Dendritic cell treated with granulocyte-macrophage colony-stimulating factor and Interleukin-4, amounts not matched to agents 40 ng/mL and 50 ng/mL, for 4 days (primary cell): ENCODE results near the gene ACAP2.

Experiments used
- H3K27ac Mint-ChIP-seq: one replicate; pipeline ENCODE4 v1.8.0; 2022; ENCODE audit warnings: mild to moderate bottlenecking, mixed read lengths
- H3K27me3 Mint-ChIP-seq: one replicate; pipeline ENCODE4 v1.8.0; 2022; ENCODE audit warnings: mild to moderate bottlenecking, mixed read lengths
- H3K36me3 Mint-ChIP-seq: one replicate; pipeline ENCODE4 v1.8.0; 2022; ENCODE audit warnings: low read depth, mixed read lengths
- H3K4me1 Mint-ChIP-seq: one replicate; pipeline ENCODE4 v1.8.0; 2022; ENCODE audit warnings: low read depth, mixed read lengths
- H3K4me3 Mint-ChIP-seq: one replicate; pipeline ENCODE4 v1.8.0; 2022; ENCODE audit warnings: mild to moderate bottlenecking, moderate library complexity, mixed read lengths
- H3K9me3 Mint-ChIP-seq: one replicate; pipeline ENCODE4 v1.8.0; 2022; ENCODE audit warnings: mixed read lengths
- intact Hi-C: fragments of 100-400 bp; cut with micrococcal nuclease; formaldehyde crosslinking; loops from one replicate; pipeline ENCODE4 v1.15.0; 2022

ACAP2 gene

GRCh38 chr3:195451373-195452015 is 8.7 kb upstream of the ACAP2 start:
- H3K4me1 Mint-ChIP-seq: peaks cover 27% of the 10 kb centered on the region
- H3K27me3 Mint-ChIP-seq: no peaks in the 10 kb centered on the region
- H3K36me3 Mint-ChIP-seq: no peaks in the 10 kb centered on the region
- H3K9me3 Mint-ChIP-seq: no peaks in the 10 kb centered on the region
- H3K27ac Mint-ChIP-seq: peak overlapping the region; percentile 37
- no peak overlapping the region for H3K4me3 Mint-ChIP-seq
- intact Hi-C loops: no loop called here

DNA sequence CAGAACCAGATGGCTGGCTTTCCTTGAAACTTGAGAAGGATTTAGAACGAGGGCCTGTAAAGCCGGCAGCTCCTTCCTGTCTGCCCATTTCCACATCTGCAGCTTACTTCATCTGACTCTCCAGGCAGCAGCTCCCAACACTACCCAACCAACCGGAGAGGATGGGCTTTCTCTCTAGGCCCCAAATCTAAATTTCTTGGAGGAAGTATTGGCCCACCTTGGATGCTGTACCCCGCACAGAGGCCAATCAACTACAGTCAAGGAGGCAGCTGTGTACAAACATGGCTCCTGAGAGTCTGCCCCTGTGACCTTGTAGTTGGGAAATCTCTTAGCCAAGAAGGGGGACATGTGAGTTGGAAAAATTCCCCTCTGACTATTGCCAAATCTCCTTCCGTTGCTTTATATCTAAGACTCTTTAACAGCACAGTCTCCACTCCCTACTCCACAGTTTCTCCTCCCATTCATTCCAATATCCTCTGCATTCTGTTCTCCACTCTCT is 8.0 kb upstream of the ACAP2 start:
- H3K4me1 Mint-ChIP-seq: peaks cover 34% of the 10 kb centered on the region
- H3K36me3 Mint-ChIP-seq: no peaks in the 10 kb centered on the region
- no peaks in the 10 kb centered on the region for H3K27me3 Mint-ChIP-seq
- peak overlapping the region; percentile 37 for H3K27ac Mint-ChIP-seq
- no peaks in the 10 kb centered on the region for H3K9me3 Mint-ChIP-seq
- intact Hi-C loops: no loop called here
- no peak overlapping the region for H3K4me3 Mint-ChIP-seq

- no peaks in the 10 kb centered on the region for H3K9me3 Mint-ChIP-seq
- peaks cover 44% of the 10 kb centered on the region for H3K4me1 Mint-ChIP-seq
- no peaks in the 10 kb centered on the region for H3K27me3 Mint-ChIP-seq
- H3K36me3 Mint-ChIP-seq: no peaks in the 10 kb centered on the region
- no peak overlapping the region for H3K27ac Mint-ChIP-seq
- intact Hi-C loops: no loop called here
- H3K4me3 Mint-ChIP-seq: no peak overlapping the region
Measured at GRCh38 chr3:195448205-195448875, 5.5 kb upstream of the ACAP2 start.

DNA sequence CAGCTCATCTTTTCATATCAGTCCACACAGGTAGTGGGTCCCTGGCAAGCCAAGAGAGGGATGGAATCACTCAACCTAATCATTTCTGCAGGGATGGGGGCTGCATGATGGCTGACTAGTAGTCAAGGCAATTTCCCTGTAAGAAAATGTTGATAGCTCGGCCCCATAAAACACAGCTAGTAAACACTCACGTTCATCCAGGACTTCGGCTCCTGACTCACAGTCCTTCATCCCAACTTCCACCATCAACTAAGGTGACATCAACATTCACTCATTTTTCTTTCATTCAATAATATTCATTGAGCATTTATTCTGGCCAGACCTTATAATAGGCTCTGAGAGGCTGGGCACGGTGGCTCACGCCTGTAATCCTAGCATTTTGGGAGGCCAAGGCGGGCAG is 4.4 kb upstream of the ACAP2 start:
- H3K9me3 Mint-ChIP-seq: no peaks in the 10 kb centered on the region
- no peak overlapping the region for H3K27ac Mint-ChIP-seq
- H3K4me3 Mint-ChIP-seq: no peak overlapping the region
- peaks cover 6% of the 10 kb centered on the region for H3K36me3 Mint-ChIP-seq
- H3K27me3 Mint-ChIP-seq: no peaks in the 10 kb centered on the region
- H3K4me1 Mint-ChIP-seq: peaks cover 41% of the 10 kb centered on the region
- intact Hi-C loops: no loop called here

- Mint-ChIP-seq H3K36me3 (peaks cover 14% of the 10 kb centered on the region), H3K27ac (no peak overlapping the region), H3K4me1 (peaks cover 44% of the 10 kb centered on the region), H3K27me3 (no peaks in the 10 kb centered on the region), H3K9me3 (no peaks in the 10 kb centered on the region), H3K4me3 (no peak overlapping the region)
- intact Hi-C loops: no loop called here
Measured at GRCh38 chr3:195446359-195446758, 3.5 kb upstream of the ACAP2 start.

DNA sequence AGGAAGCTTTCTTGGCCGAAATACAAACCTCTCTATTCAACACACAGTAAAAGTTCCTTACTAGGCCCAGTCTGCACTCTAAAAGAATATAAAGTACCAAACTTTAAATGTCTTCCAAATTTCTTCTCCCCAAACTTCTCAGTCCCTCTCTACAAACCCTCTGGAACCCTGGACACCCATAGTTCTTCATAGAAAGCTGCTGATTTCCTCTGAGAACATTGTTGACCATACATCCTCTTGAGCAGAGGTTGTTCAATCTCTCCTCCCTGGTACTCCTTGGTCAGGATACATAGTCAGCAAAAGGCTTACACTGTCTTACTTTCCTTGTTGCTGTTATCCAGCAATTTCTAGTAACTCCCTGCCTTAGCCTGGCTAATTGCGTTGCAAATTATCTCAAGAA is 3.1 kb upstream of the ACAP2 start:
- Mint-ChIP-seq H3K27ac (no peak overlapping the region), H3K4me1 (peaks cover 44% of the 10 kb centered on the region), H3K4me3 (no peak overlapping the region), H3K36me3 (peaks cover 14% of the 10 kb centered on the region), H3K27me3 (no peaks in the 10 kb centered on the region), H3K9me3 (no peaks in the 10 kb centered on the region)
- intact Hi-C loops: no loop called here

DNA sequence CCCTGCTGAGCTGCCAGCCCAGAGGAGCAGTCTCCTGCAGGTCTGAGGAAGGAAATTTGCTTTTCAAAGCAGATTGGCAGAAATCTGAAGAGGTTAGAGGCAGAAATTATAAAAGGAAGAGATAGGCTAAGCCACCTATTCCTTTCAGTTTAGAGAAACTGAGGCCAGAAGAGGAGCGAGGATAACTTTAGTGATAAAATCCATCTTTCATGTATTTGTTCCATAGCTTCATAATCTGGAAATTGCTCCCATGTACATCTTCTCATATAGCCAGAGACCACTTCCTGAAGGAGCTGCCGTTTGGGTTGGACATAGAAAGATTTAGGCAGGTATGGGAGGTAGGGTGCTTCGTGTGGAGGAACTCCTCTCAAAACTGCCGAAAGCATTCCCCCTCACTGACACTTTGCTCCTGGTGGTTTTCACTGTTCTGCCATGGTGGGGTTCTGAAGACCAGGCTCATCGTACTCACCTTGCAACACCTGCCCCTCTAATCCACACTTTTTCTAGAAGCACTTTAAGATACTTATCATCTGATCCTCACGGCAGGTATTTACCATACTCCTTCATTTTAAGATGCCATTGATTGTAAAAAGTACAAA is 670 bp upstream of the ACAP2 start:
- peaks cover 40% of the 10 kb centered on the region for H3K4me1 Mint-ChIP-seq
- no peaks in the 10 kb centered on the region for H3K9me3 Mint-ChIP-seq
- intact Hi-C loops: loop anchor here (5.0 kb wide), 2 partner anchors 36 to 79 kb away; no protein-coding TSS in a partner anchor
- peak overlapping the region; percentile 99 for H3K27ac Mint-ChIP-seq
- no peaks in the 10 kb centered on the region for H3K27me3 Mint-ChIP-seq
- peak overlapping the region; percentile 65 for H3K4me3 Mint-ChIP-seq
- peaks cover 14% of the 10 kb centered on the region for H3K36me3 Mint-ChIP-seq

DNA sequence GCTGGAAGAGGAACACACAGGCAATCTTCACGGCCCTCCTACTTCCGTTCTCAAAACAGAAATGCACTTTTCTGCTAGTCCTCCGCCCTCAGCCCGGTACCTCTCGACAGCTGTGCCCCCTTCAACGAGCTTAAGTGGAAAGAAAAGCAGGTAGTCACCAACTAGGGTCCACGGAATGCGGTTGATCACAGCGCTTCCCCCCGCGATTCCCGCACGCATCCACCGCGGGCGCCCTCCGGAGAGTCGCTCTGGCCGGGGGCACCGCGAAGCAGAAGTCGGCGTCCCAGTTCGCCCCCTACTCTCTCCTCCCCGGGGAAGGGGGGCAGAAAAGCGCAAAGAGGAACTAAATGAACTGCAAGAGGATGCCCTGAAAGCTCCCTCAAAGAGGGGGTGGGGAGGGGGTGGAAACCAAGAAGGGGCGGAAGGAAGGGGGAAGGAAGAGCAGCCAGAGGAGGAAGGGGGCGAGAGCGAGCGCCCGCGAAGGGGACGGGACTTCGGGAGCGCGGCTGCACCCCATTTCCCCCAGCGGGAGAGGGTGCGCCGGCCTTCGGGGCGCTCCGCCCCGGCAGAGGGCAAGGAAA is 738 bp downstream of the ACAP2 start:
- peak overlapping the region; percentile 97 for H3K4me3 Mint-ChIP-seq
- H3K27ac Mint-ChIP-seq: peak overlapping the region; percentile 99
- intact Hi-C loops: loop anchor here (5.0 kb wide), 2 partner anchors 35 to 80 kb away; no protein-coding TSS in a partner anchor
- no peaks in the 10 kb centered on the region for H3K27me3 Mint-ChIP-seq
- H3K36me3 Mint-ChIP-seq: peaks cover 14% of the 10 kb centered on the region
- peaks cover 40% of the 10 kb centered on the region for H3K4me1 Mint-ChIP-seq
- H3K9me3 Mint-ChIP-seq: no peaks in the 10 kb centered on the region

- H3K9me3 Mint-ChIP-seq: no peaks in the 10 kb centered on the region
Measured at GRCh38 chr3:195441476-195441991, 1.3 kb downstream of the ACAP2 start.

DNA sequence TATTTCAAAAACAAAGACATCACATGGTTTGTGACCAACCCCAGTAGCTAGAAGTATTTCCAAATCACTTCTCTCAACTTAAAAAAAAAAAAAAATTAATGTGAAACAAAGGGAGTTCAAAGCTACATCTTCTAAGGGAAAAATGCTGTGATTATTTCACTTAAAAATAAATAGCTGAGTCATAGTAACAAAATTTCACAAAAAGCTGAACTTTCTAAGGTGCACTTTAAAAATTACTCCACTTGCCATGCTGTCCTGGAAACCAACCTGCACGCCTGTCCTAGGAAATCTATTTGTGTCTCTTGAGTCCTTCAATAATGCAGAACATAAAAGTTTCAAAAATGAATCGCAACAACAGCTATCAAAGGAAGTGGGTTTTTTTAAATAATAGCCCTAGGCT is 1.8 kb downstream of the ACAP2 start:
- no peaks in the 10 kb centered on the region for H3K9me3 Mint-ChIP-seq
- no peaks in the 10 kb centered on the region for H3K27me3 Mint-ChIP-seq
- intact Hi-C loops: loop anchor here (5.0 kb wide), 2 partner anchors 34 to 81 kb away; no protein-coding TSS in a partner anchor
- peaks cover 14% of the 10 kb centered on the region for H3K36me3 Mint-ChIP-seq
- peak overlapping the region; percentile 97 for H3K4me3 Mint-ChIP-seq
- H3K4me1 Mint-ChIP-seq: peaks cover 41% of the 10 kb centered on the region
- H3K27ac Mint-ChIP-seq: peak overlapping the region; percentile 99

More at GRCh38 chr3:195441476-195441991, 1.3 kb downstream of the ACAP2 start:
- Mint-ChIP-seq H3K4me1 (peaks cover 40% of the 10 kb centered on the region), H3K4me3 (peak overlapping the region; percentile 97), H3K36me3 (peaks cover 14% of the 10 kb centered on the region), H3K27me3 (no peaks in the 10 kb centered on the region), H3K27ac (peak overlapping the region; percentile 99)
- intact Hi-C loops: loop anchor here (5.0 kb wide), 2 partner anchors 34 to 81 kb away; no protein-coding TSS in a partner anchor

DNA sequence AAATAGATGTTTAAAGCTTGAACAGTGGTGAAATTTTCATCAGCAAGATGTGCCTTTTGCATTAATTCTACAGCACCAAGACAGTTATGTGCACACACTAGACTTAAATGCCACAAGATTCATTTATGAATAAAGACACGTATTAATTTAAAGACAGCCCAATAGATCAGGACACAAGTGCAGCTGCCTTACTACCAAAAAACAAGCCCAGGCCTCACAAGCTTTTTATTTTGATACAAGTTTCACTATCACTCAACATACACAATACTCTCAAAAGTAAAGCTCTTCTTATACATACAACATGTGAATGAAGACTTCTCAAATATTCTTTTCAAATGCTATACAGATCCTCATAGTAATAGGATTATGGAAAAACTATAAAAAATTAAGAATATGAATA is 2.4 kb downstream of the ACAP2 start:
- H3K27me3 Mint-ChIP-seq: no peaks in the 10 kb centered on the region
- H3K9me3 Mint-ChIP-seq: no peaks in the 10 kb centered on the region
- H3K4me3 Mint-ChIP-seq: no peak overlapping the region
- intact Hi-C loops: loop anchor here (5.0 kb wide), 2 partner anchors 33 to 82 kb away; no protein-coding TSS in a partner anchor
- peaks cover 39% of the 10 kb centered on the region for H3K4me1 Mint-ChIP-seq
- H3K36me3 Mint-ChIP-seq: peaks cover 14% of the 10 kb centered on the region
- no peak overlapping the region for H3K27ac Mint-ChIP-seq

DNA sequence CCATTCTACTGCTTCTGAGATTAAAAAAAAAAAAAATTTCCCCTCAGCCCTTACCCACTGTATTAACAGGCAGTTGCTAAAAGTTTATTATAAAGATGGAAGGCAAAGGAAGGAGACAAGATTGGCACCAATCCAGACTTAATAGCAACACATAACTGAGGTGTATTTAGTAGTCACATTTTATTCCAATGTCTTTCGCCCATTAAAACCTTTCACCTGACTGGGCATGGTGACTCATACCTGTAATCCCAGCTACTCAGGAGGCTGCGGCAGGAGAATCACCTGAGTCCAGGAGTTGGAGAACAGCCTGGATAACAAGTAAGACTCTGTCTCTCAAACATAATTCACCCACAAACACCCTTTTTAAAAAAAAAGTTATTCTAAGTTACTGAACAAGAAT is 4.4 kb downstream of the ACAP2 start:
- H3K9me3 Mint-ChIP-seq: no peaks in the 10 kb centered on the region
- peaks cover 22% of the 10 kb centered on the region for H3K36me3 Mint-ChIP-seq
- H3K27ac Mint-ChIP-seq: no peak overlapping the region
- H3K4me1 Mint-ChIP-seq: peaks cover 50% of the 10 kb centered on the region
- H3K27me3 Mint-ChIP-seq: no peaks in the 10 kb centered on the region
- intact Hi-C loops: no loop called here
- no peak overlapping the region for H3K4me3 Mint-ChIP-seq

DNA sequence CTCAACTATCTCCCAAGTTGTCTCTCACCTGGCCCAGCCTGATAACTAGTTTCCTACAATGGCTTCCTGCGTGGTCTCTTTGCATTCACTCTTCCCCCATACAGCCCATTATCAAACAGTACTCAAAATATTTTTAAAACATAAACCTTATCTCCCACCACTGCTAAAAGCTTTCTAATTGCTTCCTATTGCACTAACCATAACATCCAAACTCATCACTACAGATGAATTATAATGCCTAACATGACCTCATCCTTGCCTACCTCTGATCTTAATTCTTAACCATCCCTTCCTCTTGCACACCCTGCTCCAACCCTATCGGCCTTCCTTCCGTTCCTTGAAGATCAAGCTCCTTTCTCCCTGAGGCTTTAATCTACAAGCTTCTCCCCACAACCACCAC is 17.0 kb downstream of the ACAP2 start:
- intact Hi-C loops: no loop called here
- H3K9me3 Mint-ChIP-seq: no peaks in the 10 kb centered on the region
- H3K4me3 Mint-ChIP-seq: no peak overlapping the region
- peaks cover 11% of the 10 kb centered on the region for H3K36me3 Mint-ChIP-seq
- H3K4me1 Mint-ChIP-seq: peaks cover 37% of the 10 kb centered on the region
- H3K27me3 Mint-ChIP-seq: no peaks in the 10 kb centered on the region
- no peak overlapping the region for H3K27ac Mint-ChIP-seq

GRCh38 chr3:195423818-195424217 is 19.0 kb downstream of the ACAP2 start:
- H3K4me1 Mint-ChIP-seq: peaks cover 44% of the 10 kb centered on the region
- H3K27me3 Mint-ChIP-seq: no peaks in the 10 kb centered on the region
- peaks cover 6% of the 10 kb centered on the region for H3K36me3 Mint-ChIP-seq
- H3K27ac Mint-ChIP-seq: no peak overlapping the region
- H3K9me3 Mint-ChIP-seq: no peaks in the 10 kb centered on the region
- no peak overlapping the region for H3K4me3 Mint-ChIP-seq
- intact Hi-C loops: no loop called here
